Measurements from ENCODE around the gene ARL2.

Gene ARL2

DNA sequence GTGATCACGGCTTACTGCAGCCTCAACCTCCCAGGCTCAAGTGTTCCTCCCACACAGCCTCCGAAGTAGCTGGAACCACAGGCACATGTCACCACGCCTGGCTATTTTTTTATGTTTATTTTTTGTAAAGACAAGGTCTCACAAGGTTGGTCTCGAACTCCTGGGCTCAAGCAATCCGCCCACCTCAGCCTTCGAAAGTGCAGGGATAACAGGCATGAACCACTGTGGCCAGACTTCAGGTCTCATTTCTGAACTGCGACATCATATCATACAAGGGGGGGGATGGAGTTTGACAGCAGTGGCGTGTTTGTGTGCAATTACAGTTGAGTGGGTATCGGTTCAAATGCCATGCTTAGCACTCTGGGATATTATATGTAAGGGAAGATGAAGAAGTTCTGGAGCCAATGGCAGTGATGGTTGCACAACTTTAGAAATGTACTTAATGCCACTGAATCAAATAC lies 37.5 kb downstream of the ARL2 start:
- DNase-seq, result no peak

DNA sequence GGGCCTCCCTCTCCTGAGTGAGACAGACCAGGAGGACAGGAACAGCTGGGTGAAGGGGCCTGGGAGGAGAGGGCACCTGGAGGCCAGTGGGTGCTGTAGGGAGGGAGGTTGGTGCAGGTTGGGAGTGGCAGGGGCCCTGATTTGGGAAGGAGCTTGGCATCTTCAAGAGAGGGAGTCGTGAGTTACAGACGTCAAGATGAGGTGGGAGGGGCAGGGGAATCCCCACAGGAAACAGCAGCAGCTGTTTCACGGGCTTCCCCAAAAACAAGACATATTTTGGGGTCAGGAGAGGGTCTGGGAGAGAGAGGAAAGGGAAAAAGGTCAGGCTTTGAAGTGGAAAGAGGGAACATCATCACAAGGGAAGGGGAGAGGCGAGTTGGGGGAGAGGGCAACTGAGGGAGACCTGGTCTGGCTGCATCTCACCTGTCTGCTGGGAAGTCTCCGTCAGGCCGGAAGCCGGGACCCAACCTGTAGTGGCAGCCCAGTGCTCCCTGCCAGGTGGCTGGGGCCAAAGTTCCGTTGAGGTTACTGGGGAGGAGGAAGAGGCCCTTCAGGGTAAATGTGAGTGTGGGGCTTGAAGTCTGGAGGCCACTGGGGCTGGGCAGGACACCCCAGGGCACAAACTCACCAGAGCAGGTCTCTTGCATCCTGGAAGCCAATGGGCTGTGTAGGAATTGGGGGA lies 40.0 kb downstream of the ARL2 start:
- no peak for DNase-seq

DNA sequence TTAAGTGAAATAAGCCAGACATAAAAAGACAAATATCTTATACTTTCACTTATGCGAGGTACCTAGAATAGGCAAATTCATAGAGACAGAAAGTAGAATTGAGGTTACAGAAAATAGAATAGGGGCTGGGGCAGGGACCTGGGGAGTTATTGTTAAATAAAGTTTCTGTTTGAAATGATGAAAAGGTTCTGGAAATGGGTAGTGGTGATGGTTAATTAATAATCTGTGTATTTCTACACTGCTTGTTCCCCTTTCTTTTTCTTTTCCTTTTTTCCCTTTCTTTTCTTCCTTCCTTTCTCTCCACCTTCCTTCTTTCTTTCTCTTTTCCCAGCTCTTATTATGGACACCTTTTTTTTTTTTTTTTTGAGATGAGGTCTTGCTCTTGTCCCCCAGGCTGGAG lies 41.6 kb downstream of the ARL2 start:
- no peak for DNase-seq

DNA sequence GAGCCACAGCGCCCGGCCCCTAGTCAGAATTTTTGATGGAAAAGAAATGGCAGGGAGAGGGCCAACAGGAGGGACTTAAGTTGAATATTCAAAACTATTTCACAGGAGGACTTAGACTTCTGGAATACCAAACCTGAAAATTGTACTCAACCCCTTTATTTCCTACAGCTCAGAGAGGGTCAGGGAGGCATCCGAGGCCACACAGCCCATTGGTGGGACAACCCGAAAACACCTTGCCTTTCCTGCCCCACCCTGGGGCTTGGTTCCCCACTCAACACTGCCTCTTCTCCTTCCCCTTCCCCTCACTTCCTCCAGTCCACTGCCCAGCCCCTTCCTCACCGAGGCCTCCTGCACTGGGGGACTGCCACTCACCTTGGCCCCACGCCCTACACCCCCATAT lies 43.0 kb downstream of the ARL2 start:
- no peak for DNase-seq

DNA sequence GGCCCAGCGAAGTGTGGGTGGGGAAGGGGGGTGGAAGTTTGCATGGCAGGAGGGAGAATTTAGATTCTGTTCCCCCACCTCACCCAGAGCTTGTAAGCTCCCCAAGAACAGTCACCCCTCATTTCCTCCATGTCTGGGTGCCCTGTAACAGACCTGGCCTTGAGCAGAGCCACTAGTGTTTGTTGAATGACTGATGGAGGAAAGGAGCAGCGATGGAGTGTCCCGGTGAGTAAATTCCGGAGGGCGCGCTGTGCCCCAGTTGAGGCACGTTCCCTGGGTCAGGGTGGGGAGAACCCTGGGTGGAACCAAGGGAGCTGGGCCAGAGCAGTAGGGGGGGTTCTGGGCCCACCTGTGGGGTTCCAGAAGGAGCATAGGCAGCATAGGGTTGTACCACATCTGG lies 43.6 kb downstream of the ARL2 start:
- no peak for DNase-seq

DNA sequence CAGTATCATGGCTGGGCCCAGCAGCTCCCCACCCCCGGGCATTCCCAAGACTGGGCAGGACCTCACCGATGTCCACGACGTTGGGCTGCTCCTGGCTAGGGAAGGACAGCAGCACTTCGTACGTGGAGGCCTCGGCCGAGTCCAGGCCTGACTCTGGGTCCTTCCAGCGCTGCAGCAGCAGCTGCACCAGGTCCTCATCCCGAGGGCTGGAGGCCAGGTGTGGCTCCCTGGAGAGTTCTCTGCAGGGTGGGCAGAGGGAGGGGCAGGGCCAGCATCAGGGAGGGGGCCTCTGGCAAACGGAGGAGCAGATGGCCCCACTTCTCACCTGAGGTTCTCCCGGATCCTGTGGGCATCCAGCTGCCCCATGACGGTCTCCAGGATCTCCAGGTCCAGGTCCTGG lies 44.1 kb downstream of the ARL2 start:
- DNase-seq, result no peak

DNA sequence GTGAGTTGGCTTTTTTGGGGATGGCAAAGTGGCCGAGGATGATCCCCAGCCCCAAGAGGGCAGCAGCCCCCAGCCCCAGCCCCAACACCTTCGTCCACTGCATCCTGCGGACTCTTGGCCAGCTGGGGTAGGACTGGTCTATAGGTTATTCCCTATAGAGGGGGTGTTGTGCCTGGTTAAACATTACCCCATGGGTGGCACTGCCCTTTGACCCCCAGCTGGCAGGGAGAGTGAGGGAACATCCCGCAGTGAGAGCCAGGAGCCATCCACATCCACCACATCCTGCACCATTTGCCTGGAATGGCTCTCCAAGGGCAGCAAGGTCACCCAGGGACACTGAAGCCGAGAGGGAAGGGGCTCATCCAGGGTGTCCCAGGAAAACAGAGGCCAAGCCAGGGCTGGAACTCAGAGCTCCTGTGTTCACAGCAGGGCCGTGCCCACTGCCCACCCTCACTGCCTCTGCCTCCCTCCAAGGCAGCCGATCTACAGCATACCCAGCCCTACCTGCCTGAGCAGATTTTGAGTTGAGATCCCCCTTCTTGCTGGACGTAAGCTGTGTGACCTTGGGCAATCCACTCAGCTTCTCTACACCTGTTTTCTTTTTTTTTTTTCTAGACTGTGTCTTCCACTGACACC lies 44.6 kb downstream of the ARL2 start, which contains the start of gene NAALADL1:
NAALADL1 (minus strand) TSS at position 135 of the 636 bp plus-strand sequence; CDS start at position 103, 32 bp downstream.
- DNase-seq, result no peak

DNA sequence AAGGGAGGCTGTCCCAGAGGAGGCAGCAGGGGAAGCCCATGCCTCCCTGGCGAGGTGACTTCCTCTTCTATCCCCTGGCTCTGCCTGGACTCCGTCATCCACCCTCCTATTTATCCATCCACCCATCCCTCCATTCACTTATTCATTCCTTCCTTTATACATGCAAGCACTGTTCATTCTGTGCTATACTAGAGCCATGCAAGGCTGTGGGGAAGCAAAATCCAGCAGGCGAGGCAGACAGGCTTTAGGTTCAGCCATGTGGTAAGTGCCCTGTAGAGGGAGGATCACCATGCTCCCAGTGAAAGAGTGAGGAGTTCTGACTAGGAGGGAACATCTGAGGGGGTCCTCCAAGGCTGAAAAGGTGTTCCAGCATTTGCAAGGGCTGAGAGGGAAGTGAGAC lies 45.6 kb downstream of the ARL2 start:
- DNase-seq, result no peak

DNA sequence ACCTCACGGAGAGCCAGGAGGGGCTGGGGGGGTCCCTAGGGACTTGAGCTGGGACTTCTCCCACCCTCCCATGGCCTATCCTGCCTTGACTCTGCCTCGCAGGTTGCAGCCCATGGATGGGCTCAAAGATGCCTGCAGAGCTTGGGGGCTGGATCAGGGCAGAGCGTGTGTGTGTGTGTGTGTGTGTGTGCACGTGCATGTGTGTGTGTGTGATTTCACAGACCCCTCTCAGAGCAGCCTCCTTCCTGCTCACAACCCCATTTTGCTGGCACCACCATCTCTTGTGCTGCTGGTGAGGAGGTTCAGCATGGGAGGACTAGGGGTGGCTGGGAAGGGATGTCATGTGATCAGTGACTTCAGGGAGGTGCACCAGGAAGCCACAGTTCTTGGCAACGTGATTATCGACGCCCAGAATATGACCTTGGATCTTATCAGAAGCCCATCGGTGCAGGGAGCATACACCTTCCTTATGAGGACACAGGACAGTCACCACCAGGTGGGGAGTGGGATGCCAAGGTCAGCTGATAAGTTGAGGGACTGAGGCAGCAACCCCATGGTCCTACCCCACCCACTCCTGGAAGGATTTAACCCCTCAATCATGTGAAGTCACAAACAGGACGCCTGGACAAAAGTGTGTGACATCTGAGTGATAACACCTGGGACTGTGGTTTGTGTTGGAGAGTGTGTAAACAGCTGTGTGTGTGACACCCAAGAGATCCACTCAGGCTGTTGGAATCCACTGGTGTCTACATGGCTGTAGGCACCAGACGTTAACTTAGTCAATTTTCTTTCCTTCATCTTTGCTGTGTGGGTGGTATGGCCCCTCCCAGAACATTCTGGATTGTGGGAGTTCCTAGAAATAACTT lies 46.2 kb downstream of the ARL2 start:
- no peak for DNase-seq

DNA sequence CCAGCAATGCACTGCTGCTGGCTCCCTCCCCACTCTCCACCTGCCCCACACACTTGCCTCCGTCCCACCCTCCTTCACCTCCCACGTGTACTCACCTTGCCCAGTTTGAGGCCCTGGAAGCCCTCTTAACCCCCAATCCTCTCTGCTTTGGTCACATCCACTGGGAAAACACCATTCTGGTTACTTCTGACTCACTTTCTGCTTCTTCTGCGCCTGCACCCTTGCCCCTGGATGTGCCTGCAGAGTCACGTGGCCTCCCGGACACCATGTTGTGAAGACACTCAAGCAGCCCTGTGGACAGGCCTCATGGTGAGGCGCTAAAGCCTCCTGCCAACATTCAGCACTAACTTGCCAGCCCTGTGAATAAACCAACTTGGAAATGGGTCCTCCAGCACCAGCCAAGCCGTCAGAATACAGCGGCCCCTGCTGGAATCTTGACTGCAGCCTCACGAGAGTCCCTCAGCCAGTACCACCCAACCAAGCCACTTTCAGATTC lies 47.0 kb downstream of the ARL2 start:
- no peak for DNase-seq

DNA sequence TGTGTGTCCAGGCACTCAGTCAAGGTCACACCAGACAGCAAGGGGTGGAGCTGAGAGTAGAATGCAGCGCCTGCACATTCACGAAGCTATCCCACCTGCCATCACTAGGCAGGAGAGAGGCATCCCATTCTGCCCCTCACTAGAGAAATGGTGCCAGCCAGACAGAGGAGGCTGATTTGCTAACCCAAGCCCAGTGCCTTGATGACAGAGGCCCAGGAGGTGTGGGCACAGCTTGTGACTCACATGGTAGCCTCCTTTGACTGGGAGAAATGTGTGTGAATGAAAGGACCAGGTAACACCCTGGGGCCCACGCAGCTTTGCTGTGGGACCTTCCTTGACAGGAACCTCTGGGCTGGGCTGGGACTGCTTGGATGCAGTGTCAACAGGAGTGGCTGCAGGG lies 49.6 kb downstream of the ARL2 start:
- no peak for DNase-seq

DNA sequence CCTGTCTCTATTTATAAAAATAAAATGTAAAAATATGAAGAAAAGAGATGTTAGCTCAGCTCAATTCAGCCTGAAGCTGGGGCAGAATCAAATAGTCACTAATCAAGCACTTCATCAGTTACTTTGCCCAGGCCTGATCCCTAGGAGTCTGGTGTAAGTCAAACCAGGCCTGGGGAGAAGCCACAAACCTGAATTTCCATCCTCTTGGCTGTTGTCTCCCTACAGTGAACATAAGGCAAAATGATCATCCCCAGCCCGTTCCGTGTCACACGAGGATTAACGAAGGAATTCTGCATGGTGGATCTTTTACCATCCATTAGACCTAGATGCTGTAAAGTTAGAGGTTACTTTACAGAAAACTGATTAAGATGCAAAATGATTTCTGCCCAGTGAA lies 50.9 kb downstream of the ARL2 start:
- DNase-seq, result no peak

DNA sequence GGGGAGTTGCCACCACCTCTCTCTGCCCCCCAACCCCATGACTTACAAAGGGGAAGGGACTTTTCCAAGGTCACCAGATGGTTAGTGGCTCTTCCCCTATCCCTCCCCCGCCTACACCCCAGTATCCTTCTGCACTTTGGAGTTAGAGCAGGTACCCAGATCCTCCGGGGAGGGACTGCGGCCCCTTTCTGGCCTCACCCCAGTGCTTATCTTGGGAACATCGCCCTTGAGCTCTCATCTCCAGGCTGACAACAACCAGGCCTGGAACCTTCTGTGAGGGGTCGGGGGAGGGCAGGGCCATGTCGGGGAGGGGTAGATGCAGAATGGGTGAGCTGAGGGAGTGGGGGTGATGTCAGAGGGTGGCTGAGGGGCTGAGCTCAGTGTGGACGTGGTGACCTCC lies 51.9 kb downstream of the ARL2 start:
- no peak for DNase-seq

DNA sequence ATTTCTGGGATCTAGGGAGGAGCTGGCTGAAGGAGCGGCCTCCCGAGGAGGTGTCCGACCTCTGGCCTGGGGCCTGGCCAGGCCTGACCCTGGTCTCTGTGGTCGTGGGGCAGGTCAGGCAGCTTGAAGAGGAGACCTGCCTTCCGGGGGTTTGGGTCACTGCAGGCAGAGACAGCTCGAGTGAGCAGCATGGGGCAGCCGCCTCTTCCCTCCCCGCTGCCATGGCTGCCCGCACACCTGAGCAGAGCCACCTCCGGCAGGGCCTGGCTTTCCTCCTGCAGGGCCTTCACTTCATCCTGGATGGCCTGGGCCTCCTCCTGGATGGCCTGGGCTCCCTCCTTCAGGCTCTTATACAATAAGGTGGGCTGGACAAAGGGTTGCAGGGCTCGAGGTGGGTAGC lies 52.4 kb downstream of the ARL2 start:
- no peak for DNase-seq

DNA sequence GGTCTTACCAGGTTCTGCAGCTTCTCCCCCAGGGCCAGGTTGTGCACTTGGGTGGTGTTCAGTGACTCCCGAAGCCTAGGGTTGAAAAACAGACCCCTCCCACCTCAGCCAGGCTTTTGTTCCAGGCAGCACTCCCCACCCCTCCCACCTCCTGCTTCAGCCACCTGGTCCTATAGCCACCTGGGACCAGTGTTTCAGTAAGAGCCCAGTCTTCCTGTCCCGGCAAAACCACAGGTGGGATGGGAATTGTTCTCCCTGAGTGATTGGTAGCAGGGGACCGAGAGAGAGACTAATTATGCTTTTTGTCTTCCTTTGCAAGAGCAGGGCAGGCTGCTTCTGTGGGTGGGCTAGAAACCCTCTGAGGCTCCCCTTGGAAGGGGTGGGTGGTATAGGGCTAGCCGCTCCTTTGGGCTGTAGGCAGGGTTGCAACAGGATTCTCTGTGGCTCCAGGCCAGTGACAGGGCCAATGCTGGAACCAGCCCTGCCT lies 52.9 kb downstream of the ARL2 start:
- no peak for DNase-seq

DNA sequence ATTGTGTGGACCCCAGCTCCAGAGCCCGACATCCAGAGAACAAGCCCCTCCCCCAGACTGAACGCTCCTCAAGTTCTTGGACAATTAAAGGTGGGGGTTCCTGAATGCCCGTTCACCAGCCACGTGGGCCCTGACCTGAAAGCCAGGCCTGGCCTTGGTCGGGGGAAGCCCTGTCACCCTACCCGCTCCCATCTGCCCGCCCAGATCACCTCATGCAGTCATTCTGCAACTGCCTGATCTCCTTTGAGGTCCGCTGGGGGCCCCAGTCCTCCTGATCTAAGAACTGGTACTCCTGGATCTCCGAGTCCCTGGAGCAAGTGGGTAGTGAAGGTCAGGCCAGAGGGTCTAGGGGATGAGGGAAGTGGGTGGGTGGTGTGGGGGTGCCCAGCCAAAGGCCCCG lies 53.5 kb downstream of the ARL2 start:
- DNase-seq, result no peak

DNA sequence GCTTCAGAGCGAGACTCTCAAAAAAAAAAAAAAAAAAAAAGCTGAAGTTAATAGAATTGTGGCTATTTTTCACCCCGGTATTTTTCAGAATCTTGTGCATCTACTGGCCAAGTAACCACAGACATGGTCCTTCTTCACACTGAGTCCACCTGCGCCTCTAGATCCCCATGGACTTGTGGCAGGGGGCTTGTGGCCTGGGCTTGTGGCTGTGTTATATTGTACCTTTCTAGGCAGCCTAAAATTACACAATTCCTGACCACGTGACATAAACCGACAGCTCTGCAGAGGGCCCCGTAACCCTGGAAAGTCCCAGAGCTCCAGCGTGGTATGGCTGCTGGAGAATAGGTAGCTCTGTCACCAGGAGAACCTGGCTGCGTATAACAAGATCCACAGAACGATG lies 55.3 kb downstream of the ARL2 start:
- no peak for DNase-seq
